ENCODE results near the gene TUBG1.
"Not testable (repeated sequence)": the region's sequence is repeated elsewhere in the genome, so short reads cannot be mapped to it uniquely, and the experiment has no call there.

TUBG1 gene

DNA sequence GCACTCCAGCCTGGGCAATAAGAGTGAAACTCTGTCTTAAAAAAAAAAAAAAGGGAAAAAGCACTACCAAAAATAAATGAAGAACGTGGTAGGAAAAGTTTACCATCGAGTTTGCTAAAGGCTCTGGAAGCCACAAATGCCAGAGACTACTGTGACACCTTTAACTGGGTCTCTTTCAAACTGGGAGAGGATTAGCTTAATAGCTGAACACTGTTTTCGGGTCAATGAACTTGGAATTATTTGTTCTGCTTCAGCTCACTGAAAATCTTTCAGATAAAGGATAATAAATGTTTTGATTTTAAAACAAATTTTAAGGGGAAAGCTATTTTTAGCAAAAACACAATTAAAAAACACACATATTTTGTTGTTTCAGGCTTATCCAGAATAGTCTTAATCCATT, 1.7 kb upstream of the TUBG1 start:
- H3K4me3 Mint-ChIP-seq = peak overlapping the region; percentile 100
- H3K36me3 Mint-ChIP-seq = peaks cover 11% of the 10 kb centered on the region
- no peaks in the 10 kb centered on the region for H3K9me3 Mint-ChIP-seq
- H3K4me1 Mint-ChIP-seq = peaks cover 56% of the 10 kb centered on the region
- H3K27ac Mint-ChIP-seq = peak overlapping the region; percentile 99
- no peaks in the 10 kb centered on the region for H3K27me3 Mint-ChIP-seq

DNA sequence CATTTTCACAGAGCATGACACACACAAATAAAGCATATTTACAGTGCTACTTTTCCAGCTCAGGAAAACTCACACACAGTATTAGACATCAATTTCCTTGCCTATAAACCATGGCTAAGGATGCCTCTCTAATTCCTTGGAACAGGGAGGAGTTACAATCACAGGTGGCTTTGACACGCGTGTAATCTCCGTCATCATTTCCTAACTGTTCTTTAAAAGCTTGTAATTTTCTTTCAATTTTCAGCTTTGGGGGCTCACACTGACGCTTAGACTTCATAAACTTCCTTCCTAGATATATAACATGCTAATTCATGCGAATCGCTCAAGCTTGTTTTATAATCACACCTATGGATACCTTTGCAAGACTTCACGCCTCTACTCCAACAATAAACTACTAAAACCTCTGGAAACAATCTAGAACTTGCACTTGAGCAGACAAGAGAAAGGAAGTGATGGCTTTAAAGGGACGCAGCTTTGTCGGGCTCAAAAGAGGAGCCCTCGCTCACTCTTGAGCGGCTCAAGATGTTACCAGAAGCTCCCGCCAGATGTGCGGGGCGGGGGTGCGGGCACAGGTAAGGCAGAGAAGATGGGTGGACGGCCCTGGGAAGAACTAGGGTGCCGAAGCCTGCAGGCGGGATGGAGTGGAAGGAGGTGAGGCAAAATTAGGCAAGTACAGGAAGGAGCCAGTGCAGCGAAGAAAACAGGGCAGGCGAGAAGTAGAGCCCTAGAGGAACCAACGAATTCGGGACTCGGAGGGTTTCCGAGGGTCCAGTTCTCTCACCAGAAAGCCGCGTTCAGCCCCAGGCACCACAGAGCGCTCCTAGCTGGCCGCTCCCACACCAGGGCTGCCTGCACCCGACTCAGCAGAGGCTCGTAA, 940 bp upstream of the TUBG1 start:
- peaks cover 7% of the 10 kb centered on the region for H3K36me3 Mint-ChIP-seq
- no peaks in the 10 kb centered on the region for H3K9me3 Mint-ChIP-seq
- H3K27me3 Mint-ChIP-seq = no peaks in the 10 kb centered on the region
- H3K4me1 Mint-ChIP-seq = peaks cover 48% of the 10 kb centered on the region
- peak overlapping the region; percentile 99 for H3K27ac Mint-ChIP-seq
- H3K4me3 Mint-ChIP-seq = peak overlapping the region; percentile 100

DNA sequence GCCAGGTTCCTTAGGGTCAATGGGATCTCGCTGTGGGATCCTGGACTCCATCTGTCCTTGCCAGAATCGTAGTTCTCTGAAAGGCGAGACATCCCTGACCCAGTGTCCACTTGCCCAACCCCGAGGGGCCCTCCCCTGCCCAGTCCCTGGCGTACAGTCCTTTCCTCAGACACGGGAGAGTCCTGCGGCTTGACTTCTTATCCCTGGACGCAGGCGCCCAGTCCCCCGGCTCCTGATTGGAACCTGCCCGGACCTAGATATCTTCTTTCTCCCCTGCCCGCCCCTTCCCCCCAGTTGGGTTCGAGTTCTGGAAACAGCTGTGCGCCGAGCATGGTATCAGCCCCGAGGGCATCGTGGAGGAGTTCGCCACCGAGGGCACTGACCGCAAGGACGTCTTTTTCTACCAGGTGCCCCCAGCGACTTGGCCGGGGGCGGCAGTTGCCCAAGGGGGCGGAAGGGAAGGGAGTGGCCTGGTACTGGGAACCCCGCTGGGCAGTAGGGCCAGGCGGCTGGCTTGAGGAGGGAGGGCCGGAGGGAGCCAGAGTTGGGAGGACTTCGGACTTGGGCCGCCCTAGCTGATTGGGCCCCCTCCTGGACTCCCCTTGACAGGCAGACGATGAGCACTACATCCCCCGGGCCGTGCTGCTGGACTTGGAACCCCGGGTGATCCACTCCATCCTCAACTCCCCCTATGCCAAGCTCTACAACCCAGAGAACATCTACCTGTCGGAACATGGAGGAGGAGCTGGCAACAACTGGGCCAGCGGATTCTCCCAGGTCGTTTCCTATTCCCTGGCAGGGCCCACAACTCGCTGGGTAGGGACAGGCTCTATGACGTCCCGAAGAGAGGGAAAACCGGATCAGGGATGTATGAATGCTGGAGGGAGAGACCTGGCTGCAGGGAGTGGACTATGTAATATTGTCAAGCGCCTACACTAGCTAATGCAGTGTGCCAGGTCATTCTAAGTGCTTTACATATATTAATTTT, 625 bp downstream of the TUBG1 start:
- Mint-ChIP-seq H3K27ac (peak overlapping the region; percentile 99), H3K4me1 (peaks cover 34% of the 10 kb centered on the region), H3K36me3 (peaks cover 12% of the 10 kb centered on the region), H3K4me3 (peak overlapping the region; percentile 100)
- not testable (repeated sequence) for H3K9me3 Mint-ChIP-seq, H3K27me3 Mint-ChIP-seq

DNA sequence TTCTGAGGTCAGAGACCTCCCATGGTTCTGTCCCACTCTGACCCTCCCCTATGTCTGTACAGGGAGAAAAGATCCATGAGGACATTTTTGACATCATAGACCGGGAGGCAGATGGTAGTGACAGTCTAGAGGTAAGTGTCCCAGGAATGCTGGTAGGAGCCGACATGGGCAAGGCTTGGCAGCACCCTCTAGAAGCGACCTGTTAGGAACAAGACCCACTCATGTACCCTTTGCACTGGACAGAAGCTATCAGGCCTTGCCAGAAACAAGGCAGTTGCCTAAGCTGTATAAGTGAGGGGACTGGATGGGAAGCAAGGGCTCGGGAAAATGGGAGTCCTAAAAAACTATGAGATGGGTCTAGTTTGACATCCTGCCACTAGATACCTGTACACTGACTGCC, 2.5 kb downstream of the TUBG1 start:
- Mint-ChIP-seq H3K4me1 (peaks cover 15% of the 10 kb centered on the region), H3K4me3 (no peak overlapping the region), H3K27me3 (no peaks in the 10 kb centered on the region), H3K9me3 (no peaks in the 10 kb centered on the region), H3K27ac (no peak overlapping the region), H3K36me3 (peaks cover 10% of the 10 kb centered on the region)

DNA sequence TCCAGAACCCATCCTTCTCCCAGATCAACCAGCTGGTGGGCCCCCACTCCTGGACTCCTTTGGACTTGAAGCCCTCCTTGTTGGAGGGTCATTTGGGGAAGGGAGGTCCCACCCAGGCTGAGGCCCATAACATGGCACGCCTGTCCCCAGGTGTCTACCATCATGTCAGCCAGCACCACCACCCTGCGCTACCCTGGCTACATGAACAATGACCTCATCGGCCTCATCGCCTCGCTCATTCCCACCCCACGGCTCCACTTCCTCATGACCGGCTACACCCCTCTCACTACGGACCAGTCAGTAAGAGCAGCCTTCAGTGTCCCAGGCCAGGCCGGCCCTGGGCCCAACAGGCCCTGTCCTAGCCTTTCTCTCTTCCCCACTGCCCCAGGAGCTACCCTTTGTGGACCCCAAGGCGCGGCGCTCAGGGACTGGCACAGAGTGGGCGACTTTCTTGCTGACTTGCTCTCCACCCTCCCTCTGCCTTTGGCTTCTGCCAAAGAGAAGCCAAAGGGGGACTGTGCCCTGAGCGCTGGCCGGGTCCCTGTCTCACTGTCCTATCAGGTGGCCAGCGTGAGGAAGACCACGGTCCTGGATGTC, 4.3 kb downstream of the TUBG1 start:
- Mint-ChIP-seq H3K9me3 (no peaks in the 10 kb centered on the region), H3K4me3 (no peak overlapping the region), H3K27me3 (no peaks in the 10 kb centered on the region), H3K36me3 (peaks cover 10% of the 10 kb centered on the region), H3K27ac (no peak overlapping the region), H3K4me1 (no peaks in the 10 kb centered on the region)

DNA sequence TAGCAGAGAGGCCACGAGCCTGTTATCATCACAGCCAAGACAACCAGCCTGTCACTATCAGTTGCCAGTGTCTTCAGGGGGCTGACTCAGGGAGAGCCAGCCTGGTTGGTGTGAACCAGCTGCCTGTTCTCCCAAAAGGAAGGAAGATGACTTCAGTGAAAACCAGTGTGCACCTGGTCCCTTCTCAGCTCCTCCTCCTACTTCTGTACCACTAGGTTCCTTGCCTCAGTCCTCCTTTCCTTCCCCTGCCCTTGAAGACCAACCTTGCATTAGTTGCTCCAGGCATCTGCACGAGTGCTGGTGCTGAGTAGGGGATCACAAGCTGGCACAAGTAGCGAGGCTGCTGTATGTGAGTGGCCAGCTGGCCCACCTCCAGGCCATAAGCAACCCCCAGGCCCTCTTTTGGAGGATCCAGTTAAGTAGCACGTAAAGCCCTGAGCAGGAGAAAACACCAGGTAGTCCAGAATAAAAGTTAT, 8.5 kb downstream of the TUBG1 start:
- no peaks in the 10 kb centered on the region for H3K27me3 Mint-ChIP-seq
- H3K27ac Mint-ChIP-seq = no peak overlapping the region
- H3K9me3 Mint-ChIP-seq = no peaks in the 10 kb centered on the region
- peaks cover 6% of the 10 kb centered on the region for H3K36me3 Mint-ChIP-seq
- H3K4me3 Mint-ChIP-seq = no peak overlapping the region
- no peaks in the 10 kb centered on the region for H3K4me1 Mint-ChIP-seq

DNA sequence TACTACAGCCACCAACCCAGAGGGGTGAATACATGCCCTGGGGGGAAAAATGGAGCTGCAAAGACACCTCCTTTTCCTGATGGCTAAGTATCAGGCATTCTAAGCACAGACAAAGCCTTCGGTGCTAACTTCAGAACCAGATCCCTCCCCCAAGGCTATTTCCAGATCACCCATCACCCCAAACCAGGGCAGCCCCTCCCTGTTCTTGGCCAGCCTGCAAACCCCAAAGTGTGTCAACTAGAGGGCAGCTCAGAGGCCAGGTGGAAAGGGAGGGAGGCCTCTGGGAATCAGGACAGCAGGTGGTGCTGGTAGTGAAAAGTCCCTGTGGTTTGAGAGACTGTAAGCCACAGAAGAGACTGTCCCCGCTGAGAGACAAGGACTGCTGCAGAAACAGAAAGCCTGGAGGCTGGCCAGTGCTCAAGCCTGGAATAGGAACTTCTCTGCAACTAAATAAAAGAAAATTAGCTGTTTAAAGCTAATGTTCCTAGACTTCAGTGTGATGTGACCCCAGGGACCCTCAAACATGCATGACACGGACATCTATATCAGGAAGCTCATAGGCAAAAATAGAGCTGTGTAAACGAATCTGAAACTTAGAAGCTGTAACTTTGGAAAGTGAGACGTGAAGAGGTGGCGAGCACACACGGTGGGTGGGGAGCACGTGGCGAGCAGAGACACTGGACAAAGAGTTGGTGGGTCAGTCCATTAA, 9.1 kb downstream of the TUBG1 start:
- H3K27me3 Mint-ChIP-seq = no peaks in the 10 kb centered on the region
- H3K4me3 Mint-ChIP-seq = no peak overlapping the region
- no peaks in the 10 kb centered on the region for H3K9me3 Mint-ChIP-seq
- H3K27ac Mint-ChIP-seq = no peak overlapping the region
- no peaks in the 10 kb centered on the region for H3K4me1 Mint-ChIP-seq
- peaks cover 5% of the 10 kb centered on the region for H3K36me3 Mint-ChIP-seq

DNA sequence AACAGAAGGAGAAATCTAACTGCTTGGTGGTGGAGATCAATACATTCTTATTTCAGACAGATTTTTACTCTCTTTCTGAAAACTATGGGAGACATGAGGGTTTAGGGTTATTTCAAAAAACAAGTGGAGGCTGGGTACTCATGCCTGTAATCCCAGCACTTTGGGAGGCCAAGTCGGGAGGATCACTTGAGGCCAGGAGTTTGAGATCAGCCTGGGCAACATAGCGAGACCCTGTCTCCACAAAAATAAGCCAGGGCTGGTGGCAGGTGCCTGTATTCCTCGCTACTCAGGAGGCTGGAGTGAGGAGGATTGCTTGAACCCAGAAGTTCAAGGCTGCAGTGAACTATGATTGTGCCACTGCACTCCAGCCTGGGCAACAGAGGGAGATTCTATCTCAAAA, 12.5 kb downstream of the TUBG1 start:
- H3K4me1 Mint-ChIP-seq, H3K36me3 Mint-ChIP-seq, H3K4me3 Mint-ChIP-seq, H3K27ac Mint-ChIP-seq, H3K9me3 Mint-ChIP-seq, H3K27me3 Mint-ChIP-seq: not testable (repeated sequence)

DNA sequence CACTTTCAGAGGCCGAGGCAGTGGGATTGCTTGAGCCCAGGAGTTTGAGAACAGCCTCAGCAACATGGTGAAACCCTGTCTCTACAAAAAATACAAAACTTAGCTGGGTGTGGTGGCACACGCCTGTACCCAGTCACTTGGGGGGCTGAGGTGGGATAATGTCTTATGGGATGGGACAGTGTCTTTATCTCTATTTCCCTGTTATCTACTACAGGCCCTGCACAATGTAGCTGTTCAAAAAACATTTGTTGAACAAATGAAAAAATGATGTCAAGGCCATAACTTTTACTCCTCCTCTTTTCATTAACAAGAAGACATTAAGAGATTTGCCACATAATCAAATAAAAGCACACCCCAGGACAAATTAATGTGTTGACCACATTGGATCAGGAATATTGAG, 13.8 kb downstream of the TUBG1 start:
- Mint-ChIP-seq H3K36me3 (no peaks in the 10 kb centered on the region), H3K9me3 (no peaks in the 10 kb centered on the region), H3K27ac (no peak overlapping the region), H3K27me3 (no peaks in the 10 kb centered on the region), H3K4me1 (no peaks in the 10 kb centered on the region), H3K4me3 (no peak overlapping the region)

DNA sequence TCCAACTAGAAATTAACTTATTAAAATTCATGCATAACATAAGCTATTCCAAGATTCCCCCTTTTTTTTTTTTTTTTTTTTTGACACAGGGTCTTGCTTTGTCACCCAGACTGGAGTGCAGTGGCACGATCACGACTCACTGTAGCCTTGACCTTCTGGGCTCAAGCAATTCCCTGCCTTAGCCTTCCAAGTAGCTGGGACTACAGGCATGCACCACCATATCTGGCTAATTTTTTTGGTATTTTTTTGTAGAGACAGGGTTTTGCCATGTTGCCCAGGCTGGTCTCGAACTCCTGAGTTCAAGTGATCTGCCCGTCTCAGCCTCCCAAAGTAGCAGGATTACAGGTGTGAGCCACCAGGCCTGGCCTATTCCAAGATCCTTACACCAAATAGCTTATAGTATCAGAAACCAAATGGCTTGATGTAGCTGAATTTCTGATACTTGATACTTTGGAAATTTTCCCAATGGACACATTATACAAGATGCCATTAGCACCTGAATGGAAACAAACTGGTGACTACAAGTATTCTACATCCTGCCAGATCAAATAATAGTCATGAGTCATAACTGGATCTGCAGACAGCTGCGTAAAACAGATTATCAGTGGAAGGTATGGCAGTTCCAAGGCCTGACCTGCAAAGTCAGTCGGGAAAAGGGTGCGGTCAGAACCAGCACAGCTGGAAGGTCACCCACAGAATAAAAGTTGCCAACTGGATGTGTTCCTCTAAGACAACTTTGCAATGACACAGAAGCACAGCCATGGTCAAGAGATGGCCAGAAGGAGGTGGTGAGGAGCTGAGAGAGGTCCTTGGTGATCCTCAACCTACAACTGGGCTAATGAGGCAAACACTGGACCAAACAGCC, 14.5 kb downstream of the TUBG1 start:
- no peaks in the 10 kb centered on the region for H3K36me3 Mint-ChIP-seq
- no peaks in the 10 kb centered on the region for H3K9me3 Mint-ChIP-seq
- no peak overlapping the region for H3K4me3 Mint-ChIP-seq
- no peaks in the 10 kb centered on the region for H3K4me1 Mint-ChIP-seq
- H3K27ac Mint-ChIP-seq = no peak overlapping the region
- H3K27me3 Mint-ChIP-seq = no peaks in the 10 kb centered on the region

DNA sequence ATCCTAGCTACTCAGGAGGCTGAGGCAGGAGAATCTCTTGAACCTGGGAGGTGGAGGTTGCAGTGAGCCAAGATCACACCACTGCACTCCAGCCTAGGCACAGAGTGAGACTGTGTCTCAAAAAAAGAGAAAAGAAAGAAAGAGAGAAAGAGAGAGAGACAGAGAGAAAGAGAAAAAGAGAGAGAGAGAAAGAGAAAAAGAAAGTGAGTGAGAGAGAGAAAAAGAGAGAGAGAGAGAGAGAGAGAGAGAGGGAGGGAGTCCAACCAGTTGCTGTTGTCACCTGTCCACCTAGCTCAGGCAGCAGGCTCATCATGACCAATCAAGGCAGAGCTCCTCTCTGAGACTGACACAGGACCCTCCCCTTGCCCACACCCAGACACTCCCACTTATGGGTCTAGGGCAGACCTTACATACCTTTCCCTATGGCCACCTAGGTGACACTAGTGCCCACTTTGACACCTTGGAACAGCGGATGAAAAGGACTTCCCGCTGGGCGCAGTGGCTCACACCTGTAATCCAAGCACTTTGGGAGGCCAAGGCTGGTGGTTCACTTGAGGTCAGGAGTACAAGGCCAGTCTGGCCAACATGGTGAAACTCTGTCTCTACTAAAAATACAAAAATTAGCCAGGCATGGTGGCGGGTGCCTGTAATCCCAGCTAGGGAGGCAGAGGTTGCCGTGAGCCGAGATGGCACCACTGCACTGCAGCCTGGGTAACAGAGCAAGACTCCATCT, 17.7 kb downstream of the TUBG1 start:
- not testable (repeated sequence) for H3K27me3 Mint-ChIP-seq, H3K4me3 Mint-ChIP-seq, H3K27ac Mint-ChIP-seq, H3K4me1 Mint-ChIP-seq, H3K36me3 Mint-ChIP-seq, H3K9me3 Mint-ChIP-seq

DNA sequence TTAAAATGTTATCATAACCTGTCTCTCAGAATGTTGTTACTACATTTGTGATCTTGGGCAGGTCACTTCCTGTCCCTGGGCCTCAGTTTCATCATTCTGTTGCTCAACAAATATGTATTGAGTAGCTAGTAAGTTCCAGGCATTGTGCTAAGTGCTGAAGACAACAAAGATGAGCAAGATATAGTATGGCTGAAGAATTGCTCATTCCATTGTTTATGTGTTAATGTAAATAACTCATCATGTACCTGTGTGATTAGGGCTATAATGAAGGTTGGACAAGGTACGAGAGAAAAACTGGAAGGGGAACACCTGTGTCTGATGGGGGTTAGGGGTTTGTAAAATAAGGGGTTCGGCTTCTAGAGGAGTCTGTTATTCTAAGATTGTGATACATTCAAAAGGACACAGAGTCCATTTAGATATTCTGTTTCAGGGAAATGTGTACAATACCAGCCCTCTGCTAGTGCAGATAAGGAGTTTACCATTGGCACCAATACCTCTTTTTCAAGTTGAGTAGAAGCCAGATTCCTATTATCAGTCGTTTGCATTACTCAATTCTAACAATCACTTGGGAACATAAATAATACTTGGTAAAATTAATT, 20.0 kb downstream of the TUBG1 start:
- H3K4me3 Mint-ChIP-seq = no peak overlapping the region
- no peaks in the 10 kb centered on the region for H3K9me3 Mint-ChIP-seq
- no peaks in the 10 kb centered on the region for H3K27me3 Mint-ChIP-seq
- H3K36me3 Mint-ChIP-seq = no peaks in the 10 kb centered on the region
- H3K27ac Mint-ChIP-seq = no peak overlapping the region
- no peaks in the 10 kb centered on the region for H3K4me1 Mint-ChIP-seq

DNA sequence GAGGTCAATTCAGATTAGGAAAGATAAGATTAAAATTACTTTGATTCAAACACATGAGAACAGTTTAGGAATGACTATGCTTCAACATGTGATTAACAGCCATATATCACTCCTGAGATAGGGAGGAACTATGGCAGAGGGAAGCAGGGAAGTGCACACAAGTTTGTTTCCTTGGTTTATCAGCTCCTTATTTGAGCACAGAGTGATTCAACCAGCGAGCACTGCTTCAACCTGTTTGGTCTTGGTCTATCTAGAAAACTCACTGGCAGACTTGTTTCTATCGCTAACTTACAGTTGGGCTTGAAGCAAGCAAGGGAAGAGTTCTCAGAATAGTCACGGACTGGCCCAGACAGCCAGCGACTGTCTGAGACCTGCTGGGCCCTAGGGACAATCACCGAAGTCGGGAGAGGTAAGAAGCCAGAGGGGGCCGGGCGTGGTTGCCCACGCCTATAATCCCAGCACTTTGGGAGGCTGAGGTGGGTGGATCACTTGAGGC, 23.5 kb downstream of the TUBG1 start:
- Mint-ChIP-seq H3K9me3 (no peaks in the 10 kb centered on the region), H3K4me1 (no peaks in the 10 kb centered on the region), H3K27ac (no peak overlapping the region), H3K4me3 (no peak overlapping the region), H3K27me3 (no peaks in the 10 kb centered on the region), H3K36me3 (no peaks in the 10 kb centered on the region)
